Calu3 (cell line): ENCODE results near the gene GGN. TPM values are rescaled to one million over a fixed set of nuclear protein-coding genes. Genes with fewer than 3 reads are reported as not detected.

ENCODE experiments used
- BruUV-seq: library from RNA; stranded (reverse); fragments of 400-500 nt; replicated peaks from 2 replicates; lab custom pipeline; 2021; lab: Mats Ljungman, UMichigan
- CTCF ChIA-PET: fragments of 300-600 bp; sonication (Branson Sonifier 250); formaldehyde crosslinking; loops from one replicate; lab custom pipeline; 2022; ENCODE audit warnings: antibody characterized with exemption; lab: Charles Lee
- DNase-seq: peaks from one replicate; pipeline ENCODE4 v3.0.0; 2022
- H3K27ac Mint-ChIP-seq: one replicate; pipeline ENCODE4 v1.8.0; 2022; ENCODE audit warnings: mixed read lengths; ENCODE audit not compliant: unreplicated experiment
- H3K27me3 Mint-ChIP-seq: one replicate; pipeline ENCODE4 v1.8.0; 2022; ENCODE audit warnings: mixed read lengths; ENCODE audit not compliant: unreplicated experiment
- H3K36me3 Mint-ChIP-seq: one replicate; pipeline ENCODE4 v1.8.0; 2022; ENCODE audit warnings: mild to moderate bottlenecking, moderate library complexity, mixed read lengths; ENCODE audit not compliant: insufficient read depth, unreplicated experiment
- H3K4me1 Mint-ChIP-seq: one replicate; pipeline ENCODE4 v1.8.0; 2022; ENCODE audit warnings: mild to moderate bottlenecking, low read depth, mixed read lengths; ENCODE audit not compliant: unreplicated experiment
- H3K4me3 Mint-ChIP-seq: one replicate; pipeline ENCODE4 v1.8.0; 2022; ENCODE audit warnings: mild to moderate bottlenecking, low read depth, moderate library complexity, mixed read lengths; ENCODE audit not compliant: unreplicated experiment
- H3K9me3 Mint-ChIP-seq: one replicate; pipeline ENCODE4 v1.8.0; 2022; ENCODE audit warnings: low read depth, mixed read lengths; ENCODE audit not compliant: unreplicated experiment
- intact Hi-C: fragments of 100-400 bp; cut with micrococcal nuclease; formaldehyde crosslinking; loops from one replicate; pipeline ENCODE4 v1.10.0; 2022; ENCODE audit not compliant: unreplicated experiment
- total RNA-seq: library from RNA; stranded (reverse); gene quantifications from 2 replicates; pipeline ENCODE4 v1.2.3, GENCODE V29; 2022
- TF ChIP-seq, protein P1 (sequence below): fragments of 200-600 bp; IDR thresholded peaks from one replicate; pipeline ENCODE4 v1.8.0; 2022; ENCODE audit warnings: antibody characterized with exemption; ENCODE audit not compliant: unreplicated experiment

GGN gene
- total RNA-seq, 1 experiment from 2014 or later = 0.40 TPM

DNA sequence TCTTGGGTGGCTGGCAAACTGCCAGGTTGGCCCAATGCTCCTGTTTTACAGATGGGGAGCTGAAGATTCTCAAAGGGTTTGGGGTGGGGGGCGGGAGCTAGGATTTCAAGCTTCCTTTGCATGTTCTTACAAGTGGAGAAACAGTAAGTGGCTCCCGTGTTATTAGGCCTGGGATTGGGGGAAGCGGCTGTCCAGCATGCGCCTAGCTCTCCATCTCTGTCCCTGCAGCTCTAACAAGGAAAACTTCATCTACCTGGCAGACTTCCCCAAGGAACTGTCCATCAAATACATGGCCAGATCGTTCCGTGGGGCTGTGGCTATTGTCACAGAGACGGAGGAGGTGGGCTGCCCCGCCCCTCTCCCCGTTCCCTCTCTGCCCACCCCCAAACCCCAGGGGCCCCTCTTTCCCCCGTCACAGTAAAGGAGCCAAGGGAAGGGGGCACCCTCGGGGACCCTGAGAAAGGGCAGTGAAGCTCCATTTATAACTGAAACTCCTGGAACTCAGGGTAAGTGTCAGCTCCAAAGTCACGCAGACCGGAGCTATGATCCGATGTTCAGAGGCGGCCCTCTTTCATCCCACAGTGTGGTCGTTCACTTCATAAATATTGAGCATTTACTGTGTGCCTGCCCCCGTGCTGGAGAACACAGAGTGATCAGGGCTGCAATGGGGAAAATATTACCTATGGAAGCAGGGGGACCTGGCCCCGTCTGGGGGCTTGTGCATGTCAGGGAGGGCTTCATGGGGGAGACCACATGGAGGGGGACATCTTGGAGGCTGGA is 28.4 kb downstream of the GGN start:
- CTCF ChIA-PET = no interaction called here
- BruUV-seq = no TSS peak

GRCh38 chr19:38358071-38358470 is 29.8 kb downstream of the GGN start:
- H3K27ac Mint-ChIP-seq = no peak overlapping the region

More for the DNA sequence above, 28.4 kb downstream of the GGN start:
- peak overlapping the region; percentile 6 for H3K27ac Mint-ChIP-seq
- H3K4me1 Mint-ChIP-seq = peaks cover 11% of the 10 kb centered on the region
- no peaks in the 10 kb centered on the region for H3K9me3 Mint-ChIP-seq
- DNase-seq = no peak
- H3K36me3 Mint-ChIP-seq = peaks cover 28% of the 10 kb centered on the region
- peaks cover 74% of the 10 kb centered on the region for H3K27me3 Mint-ChIP-seq
- intact Hi-C loops = no loop called here
- TF ChIP-seq, protein P1, sequence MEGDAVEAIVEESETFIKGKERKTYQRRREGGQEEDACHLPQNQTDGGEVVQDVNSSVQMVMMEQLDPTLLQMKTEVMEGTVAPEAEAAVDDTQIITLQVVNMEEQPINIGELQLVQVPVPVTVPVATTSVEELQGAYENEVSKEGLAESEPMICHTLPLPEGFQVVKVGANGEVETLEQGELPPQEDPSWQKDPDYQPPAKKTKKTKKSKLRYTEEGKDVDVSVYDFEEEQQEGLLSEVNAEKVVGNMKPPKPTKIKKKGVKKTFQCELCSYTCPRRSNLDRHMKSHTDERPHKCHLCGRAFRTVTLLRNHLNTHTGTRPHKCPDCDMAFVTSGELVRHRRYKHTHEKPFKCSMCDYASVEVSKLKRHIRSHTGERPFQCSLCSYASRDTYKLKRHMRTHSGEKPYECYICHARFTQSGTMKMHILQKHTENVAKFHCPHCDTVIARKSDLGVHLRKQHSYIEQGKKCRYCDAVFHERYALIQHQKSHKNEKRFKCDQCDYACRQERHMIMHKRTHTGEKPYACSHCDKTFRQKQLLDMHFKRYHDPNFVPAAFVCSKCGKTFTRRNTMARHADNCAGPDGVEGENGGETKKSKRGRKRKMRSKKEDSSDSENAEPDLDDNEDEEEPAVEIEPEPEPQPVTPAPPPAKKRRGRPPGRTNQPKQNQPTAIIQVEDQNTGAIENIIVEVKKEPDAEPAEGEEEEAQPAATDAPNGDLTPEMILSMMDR = no peak
- no peak overlapping the region for H3K4me3 Mint-ChIP-seq

DNA sequence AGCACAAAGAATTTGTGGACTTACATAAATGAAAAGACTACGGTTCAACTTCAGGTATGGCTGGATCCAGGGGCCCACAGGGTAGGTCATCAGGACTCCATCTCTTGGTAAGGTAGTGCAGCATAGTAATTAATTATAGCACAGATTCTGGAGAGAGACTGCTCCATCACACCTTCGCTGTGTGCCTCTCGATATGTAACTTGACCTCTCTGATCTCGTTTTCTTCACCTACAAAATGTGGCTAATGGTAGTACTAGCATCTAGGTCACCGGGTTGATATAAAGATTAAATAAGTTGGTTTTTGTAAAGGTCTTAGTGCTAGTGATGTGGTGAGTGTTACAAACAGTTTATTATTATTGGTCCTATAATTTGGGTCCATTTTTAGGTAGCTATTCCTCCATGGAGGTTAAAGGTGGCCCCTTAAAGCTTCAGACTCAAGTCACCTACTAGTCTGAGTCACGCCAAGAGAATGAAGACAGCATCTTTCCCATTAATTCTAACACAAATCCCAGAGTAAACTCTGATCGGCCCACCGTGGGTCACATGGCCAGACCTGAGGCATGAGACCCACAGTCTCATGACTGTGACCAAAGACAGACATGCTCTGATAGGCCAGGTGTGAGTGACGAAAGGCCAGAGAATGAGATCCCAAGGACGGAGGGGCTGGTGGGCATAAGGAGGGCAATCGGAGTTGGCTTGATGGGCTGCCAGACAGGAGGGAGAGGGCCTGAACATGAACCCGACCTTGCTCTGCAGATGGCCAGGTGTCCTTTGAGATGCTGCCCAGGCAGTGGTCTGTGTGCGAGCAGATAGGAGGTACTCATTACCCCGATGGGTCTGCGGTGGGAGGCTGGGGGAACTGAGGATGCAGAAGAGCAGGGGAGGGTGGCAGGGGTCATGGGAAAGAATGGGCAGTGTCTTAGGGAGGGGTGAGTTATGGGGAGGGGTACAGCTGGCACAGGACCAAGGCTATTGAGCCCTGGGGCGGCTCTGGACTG is 31.8 kb downstream of the GGN start:
- H3K27me3 Mint-ChIP-seq = peaks cover 86% of the 10 kb centered on the region
- TF ChIP-seq, protein P1 = no peak
- intact Hi-C loops = no loop called here

More at GRCh38 chr19:38358071-38358470, 29.8 kb downstream of the GGN start:
- peaks cover 11% of the 10 kb centered on the region for H3K4me1 Mint-ChIP-seq
- TF ChIP-seq, protein P1 = no peak
- BruUV-seq = no TSS peak
- peaks cover 28% of the 10 kb centered on the region for H3K36me3 Mint-ChIP-seq
- H3K9me3 Mint-ChIP-seq = no peaks in the 10 kb centered on the region
- H3K4me3 Mint-ChIP-seq = no peak overlapping the region
- peaks cover 79% of the 10 kb centered on the region for H3K27me3 Mint-ChIP-seq
- CTCF ChIA-PET = no interaction called here
- no peak for DNase-seq
- intact Hi-C loops = no loop called here

GRCh38 chr19:38352611-38353010 is 35.2 kb downstream of the GGN start:
- no peaks in the 10 kb centered on the region for H3K4me1 Mint-ChIP-seq
- intact Hi-C loops = no loop called here
- H3K27me3 Mint-ChIP-seq = peaks cover 52% of the 10 kb centered on the region
- no peaks in the 10 kb centered on the region for H3K9me3 Mint-ChIP-seq
- no peak overlapping the region for H3K27ac Mint-ChIP-seq
- H3K36me3 Mint-ChIP-seq = no peaks in the 10 kb centered on the region
- CTCF ChIA-PET = interaction anchor here (0.6 to 1.6 kb wide), 3 partner anchors 22 to 373 kb away, joined by 3 to 6 read pairs (median 3); partner anchors contain the start of gene PSMD8
- no TSS peak for BruUV-seq
- TF ChIP-seq, protein P1 = no peak
- H3K4me3 Mint-ChIP-seq = no peak overlapping the region
- no peak for DNase-seq

More for the DNA sequence above, 31.8 kb downstream of the GGN start:
- Mint-ChIP-seq H3K36me3 (peaks cover 12% of the 10 kb centered on the region), H3K9me3 (no peaks in the 10 kb centered on the region), H3K4me1 (peaks cover 6% of the 10 kb centered on the region), H3K4me3 (no peak overlapping the region), H3K27ac (no peak overlapping the region)
- BruUV-seq = no TSS peak
- DNase-seq = no peak
- CTCF ChIA-PET = interaction anchor here (0.5 kb wide), 1 partner anchor 112 kb away, joined by 5 read pairs; no protein-coding TSS in a partner anchor
